Upper lobe of right lung (tissue), 1 donor: ENCODE data around the gene CCDC12. TPM values are rescaled to one million over a fixed set of nuclear protein-coding genes. Genes with fewer than 3 reads are reported as not detected.
A peak's percentile ranks its signal among the peaks of the same experiment; 100 is the strongest.

ENCODE experiments used
- ATAC-seq: fragments of 200-7000 bp; cut with Tn5 transposase; one replicate; pipeline ENCODE4 v1.9.1; 2020; ENCODE audit warnings: mild to moderate bottlenecking, moderate library complexity
- DNase-seq: peaks from one replicate; pipeline ENCODE4 v3.0.0-alpha.2; 2020
- H3K27ac ChIP-seq: fragments of 200-600 bp; one replicate; pipeline ENCODE4 v1.8.0; 2022
- H3K27me3 ChIP-seq: fragments of 200-600 bp; one replicate; pipeline ENCODE4 v1.8.0; 2022; ENCODE audit warnings: mild to moderate bottlenecking
- H3K36me3 ChIP-seq: fragments of 200-600 bp; one replicate; pipeline ENCODE4 v1.8.0; 2022
- H3K4me1 ChIP-seq: fragments of 200-600 bp; one replicate; pipeline ENCODE4 v1.8.0; 2022
- H3K4me3 ChIP-seq: fragments of 200-600 bp; one replicate; pipeline ENCODE4 v1.8.0; 2022; ENCODE audit warnings: mild to moderate bottlenecking
- H3K9me3 ChIP-seq: fragments of 200-600 bp; one replicate; pipeline ENCODE4 v1.8.0; 2022
- CTCF ChIP-seq: fragments of 200-600 bp; IDR thresholded peaks from one replicate; pipeline ENCODE4 v1.8.0; 2022; ENCODE audit warnings: antibody characterized with exemption
- intact Hi-C: fragments of 100-400 bp; cut with DNase I; formaldehyde crosslinking; loops from one replicate; pipeline ENCODE4 v1.11.0; 2022
- total RNA-seq: library from RNA; stranded (reverse); fragmentation: NEBNext Ultra II Directional; extraction: Animal tissue kit (Norgen Biotek cat#: 25700); gene quantifications from one replicate; pipeline ENCODE4 v1.2.1, GENCODE V29; 2021
- donor health status: DM: no; HTN: yes; CAD: no; lungs with severe emphysema.

Gene CCDC12
- total RNA-seq, 1 donor from 2014 or later = 42.1 TPM

DNA sequence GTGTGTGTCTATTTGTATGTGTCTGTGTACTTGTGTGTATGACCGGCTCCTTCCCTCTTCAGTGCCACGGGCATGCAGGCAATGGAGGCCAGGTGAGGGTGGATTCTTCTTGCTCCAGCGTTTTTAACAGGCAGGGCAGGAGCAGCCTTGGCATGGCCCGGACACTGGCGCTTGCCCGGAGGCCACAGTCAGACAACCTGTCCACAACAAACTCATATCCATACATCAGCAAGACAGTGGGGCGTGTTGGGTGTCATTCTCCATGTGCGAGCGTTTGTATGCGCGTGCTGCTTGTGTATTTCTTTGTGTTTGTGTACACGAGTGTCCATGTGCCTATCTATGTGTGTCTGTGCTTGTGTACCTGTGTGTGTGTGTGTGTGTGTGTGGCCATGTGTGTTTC lies 69.3 kb downstream of the CCDC12 start:
- Histone ChIP-seq H3K4me1 (peaks cover 13% of the 10 kb centered on the region), H3K4me3 (no peak overlapping the region), H3K27ac (no peak overlapping the region), H3K36me3 (no peaks in the 10 kb centered on the region), H3K9me3 (no peaks in the 10 kb centered on the region), H3K27me3 (no peaks in the 10 kb centered on the region)
- ATAC-seq (no peak), DNase-seq (peak; percentile 48)
- intact Hi-C loops = no loop called here
- no peak for TF ChIP-seq CTCF

GRCh38 chr3:46906471-46907058 lies 70.0 kb downstream of the CCDC12 start:
- intact Hi-C loops = no loop called here
- ATAC-seq = no peak

GRCh38 chr3:46905661-46906451 lies 70.7 kb downstream of the CCDC12 start:
- peak; percentile 50 for DNase-seq
- intact Hi-C loops = no loop called here
- H3K4me1 ChIP-seq = peaks cover 13% of the 10 kb centered on the region

More at GRCh38 chr3:46906471-46907058, 70.0 kb downstream of the CCDC12 start:
- Histone ChIP-seq H3K4me3 (no peak overlapping the region), H3K27ac (no peak overlapping the region), H3K36me3 (no peaks in the 10 kb centered on the region), H3K9me3 (no peaks in the 10 kb centered on the region), H3K27me3 (no peaks in the 10 kb centered on the region), H3K4me1 (peaks cover 13% of the 10 kb centered on the region)
- no peak for TF ChIP-seq CTCF
- DNase-seq = peak; percentile 51

GRCh38 chr3:46905213-46905560 lies 71.4 kb downstream of the CCDC12 start:
- H3K4me1 ChIP-seq = peaks cover 14% of the 10 kb centered on the region
- DNase-seq = peak; percentile 37
- intact Hi-C loops = no loop called here

More at GRCh38 chr3:46905661-46906451, 70.7 kb downstream of the CCDC12 start:
- Histone ChIP-seq H3K27me3 (no peaks in the 10 kb centered on the region), H3K27ac (no peak overlapping the region), H3K4me3 (no peak overlapping the region), H3K36me3 (no peaks in the 10 kb centered on the region), H3K9me3 (no peaks in the 10 kb centered on the region)
- TF ChIP-seq CTCF = no peak
- no peak for ATAC-seq

More at GRCh38 chr3:46905213-46905560, 71.4 kb downstream of the CCDC12 start:
- no peaks in the 10 kb centered on the region for H3K9me3 ChIP-seq
- no peak for ATAC-seq
- H3K4me3 ChIP-seq = no peak overlapping the region
- no peaks in the 10 kb centered on the region for H3K27me3 ChIP-seq
- TF ChIP-seq CTCF = no peak
- no peaks in the 10 kb centered on the region for H3K36me3 ChIP-seq
- H3K27ac ChIP-seq = no peak overlapping the region
